Kidney epithelial cell (primary cell): ENCODE data around the gene ADI1. TPM values are rescaled to one million over a fixed set of nuclear protein-coding genes. Genes with fewer than 3 reads are reported as not detected.
A peak's percentile ranks its signal among the peaks of the same experiment; 100 is the strongest.
"Not testable (repeated sequence)": the region's sequence is repeated elsewhere in the genome, so short reads cannot be mapped to it uniquely, and the experiment has no call there.

ENCODE experiments used
- DNase-seq: peaks from one replicate; pipeline ENCODE4 v3.0.0-alpha.2; 2010; ENCODE audit warnings: low read depth
- H3K27me3 ChIP-seq: 2 replicates; pipeline ENCODE4 v1.6.0; 2011; ENCODE audit warnings: low read length; ENCODE audit not compliant: control insufficient read depth, insufficient read depth
- H3K36me3 ChIP-seq: 2 replicates; pipeline ENCODE4 v1.5.1; 2011; ENCODE audit warnings: low read length; ENCODE audit not compliant: control insufficient read depth, insufficient read depth
- H3K4me3 ChIP-seq: 2 replicates; pipeline ENCODE4 v1.5.1; 2011; ENCODE audit warnings: low read depth, mild to moderate bottlenecking, control low read depth, low read length
- CTCF ChIP-seq: IDR thresholded peaks from 2 replicates; pipeline ENCODE4 v1.5.1; 2011; ENCODE audit warnings: mild to moderate bottlenecking, moderate library complexity, low read length, control low read depth, inconsistent platforms; ENCODE audit not compliant: insufficient read depth, poor library complexity, severe bottlenecking
- total RNA-seq: library from RNA; depleted of rRNA; stranded (reverse); fragments of >200 nt; gene quantifications from 2 replicates; pipeline ENCODE4 v1.2.3, GENCODE V29; 2015

Gene ADI1
- total RNA-seq, 1 donor from 2014 or later = 25.6 TPM

- H3K4me3 ChIP-seq = no peak overlapping the region
- no peak for TF ChIP-seq CTCF
- H3K27me3 ChIP-seq = no peaks in the 10 kb centered on the region
- DNase-seq = no peak
- no peaks in the 10 kb centered on the region for H3K36me3 ChIP-seq
Measured at GRCh38 chr2:3493615-3494007, 25.7 kb downstream of the ADI1 start.

GRCh38 chr2:3492951-3493614, 26.2 kb downstream of the ADI1 start:
- TF ChIP-seq CTCF = no peak
- H3K27me3 ChIP-seq = no peaks in the 10 kb centered on the region
- H3K4me3 ChIP-seq = no peak overlapping the region
- no peaks in the 10 kb centered on the region for H3K36me3 ChIP-seq
- DNase-seq = peak; percentile 39

- not testable (repeated sequence) for H3K36me3 ChIP-seq, H3K27me3 ChIP-seq, H3K4me3 ChIP-seq, DNase-seq
Measured at GRCh38 chr2:3492475-3492787, 26.9 kb downstream of the ADI1 start.

- TF ChIP-seq CTCF = no peak
- no peak for DNase-seq
- no peaks in the 10 kb centered on the region for H3K36me3 ChIP-seq
- no peaks in the 10 kb centered on the region for H3K27me3 ChIP-seq
- H3K4me3 ChIP-seq = no peak overlapping the region
Measured at GRCh38 chr2:3491716-3492474, 27.4 kb downstream of the ADI1 start.

GRCh38 chr2:3491306-3491705, 28.0 kb downstream of the ADI1 start:
- Histone ChIP-seq H3K36me3 (no peaks in the 10 kb centered on the region), H3K4me3 (no peak overlapping the region), H3K27me3 (no peaks in the 10 kb centered on the region)
- no peak for TF ChIP-seq CTCF
- DNase-seq = no peak

GRCh38 chr2:3490191-3491170, 28.9 kb downstream of the ADI1 start:
- Histone ChIP-seq H3K4me3 (no peak overlapping the region), H3K36me3 (no peaks in the 10 kb centered on the region), H3K27me3 (no peaks in the 10 kb centered on the region)
- DNase-seq = no peak
- TF ChIP-seq CTCF = no peak
